Pons (tissue), 1 donor: ENCODE results near the gene TEDC2.

Experiments
- DNase-seq: peaks from one replicate; pipeline ENCODE4 v3.0.0-alpha.2; 2016; ENCODE audit warnings: low spot score

Gene TEDC2

DNA sequence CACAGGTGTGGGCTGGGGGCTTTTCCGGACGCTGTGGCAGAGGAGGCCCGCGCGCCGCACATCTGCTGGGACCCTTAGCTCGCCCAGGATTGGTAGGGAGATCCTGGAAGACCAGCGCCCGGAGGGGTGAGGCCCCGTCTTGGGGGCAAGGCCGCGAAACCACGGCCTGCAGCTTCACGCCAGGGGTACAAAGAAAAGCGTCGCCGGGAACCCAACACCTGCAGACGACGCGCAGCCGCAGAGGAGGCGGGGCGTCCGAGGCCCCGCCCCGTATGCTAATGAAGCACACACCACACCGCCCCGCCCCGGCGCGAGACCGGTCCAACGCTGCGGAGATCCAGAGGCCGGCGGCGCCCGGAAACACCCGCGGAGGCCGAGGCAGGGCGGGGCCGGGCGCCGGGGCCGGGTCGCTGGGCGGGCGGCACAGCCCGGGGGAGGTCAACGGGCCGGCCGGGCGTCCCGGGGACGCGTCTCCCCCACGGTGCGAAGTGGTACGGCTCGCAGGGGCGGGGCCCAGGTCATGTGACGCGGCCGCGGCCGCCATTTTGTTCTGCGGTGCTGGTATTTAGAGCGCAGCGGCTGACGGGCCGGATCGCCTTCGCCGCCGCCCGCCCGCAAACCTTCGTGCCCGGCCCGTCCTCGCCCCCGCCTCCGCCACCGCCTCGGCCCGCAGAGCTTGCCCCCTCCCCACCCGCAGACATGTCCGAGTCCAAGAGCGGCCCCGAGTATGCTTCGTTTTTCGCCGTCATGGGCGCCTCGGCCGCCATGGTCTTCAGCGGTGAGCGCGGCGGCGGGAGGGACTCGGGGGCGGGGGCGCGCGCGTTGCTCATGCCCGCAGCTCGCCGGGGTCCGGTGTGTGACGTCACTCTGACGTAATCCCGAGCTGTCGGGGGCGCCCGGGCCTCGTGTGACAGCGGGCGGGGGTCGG lies 53.8 kb downstream of the TEDC2 start, which contains the start of gene ATP6V0C:
Gene ATP6V0C (plus strand): TSS at position 548 of the 928 bp plus-strand sequence. CDS start 152 bp downstream, at position 700.
- DNase-seq: peak; percentile 87
